GM19328 (cell line): ENCODE measurements around the gene ARG2.
"Not testable (repeated sequence)": the region's sequence is repeated elsewhere in the genome, so short reads cannot be mapped to it uniquely, and the experiment has no call there.

Experiments
- ATAC-seq: cut with Tn5 transposase; IDR thresholded peaks from one replicate; pipeline ENCODE4 v1.9.1; 2021; ENCODE audit warnings: mild to moderate bottlenecking, moderate library complexity; ENCODE audit not compliant: unreplicated experiment

ARG2 gene

DNA sequence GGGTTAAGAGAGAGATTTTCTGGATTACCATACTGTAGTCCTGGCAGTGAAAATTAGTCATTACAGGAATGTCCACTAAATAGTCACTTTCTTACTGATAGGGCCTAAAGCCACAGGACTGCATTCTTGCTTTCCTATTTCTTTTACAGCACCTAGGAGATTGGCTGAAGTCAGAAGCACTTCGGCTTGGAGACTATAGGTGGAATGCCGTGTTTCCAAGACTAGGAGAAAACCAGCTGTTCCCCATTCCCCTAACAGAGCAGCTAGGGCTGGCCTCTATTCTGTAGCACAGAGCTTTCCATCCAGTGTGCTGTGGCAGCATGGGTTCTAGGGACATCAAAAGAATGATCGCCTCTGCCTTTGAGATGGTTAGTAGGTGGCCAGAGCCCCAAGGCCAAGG is 34.7 kb upstream of the ARG2 start:
- no peak for ATAC-seq

DNA sequence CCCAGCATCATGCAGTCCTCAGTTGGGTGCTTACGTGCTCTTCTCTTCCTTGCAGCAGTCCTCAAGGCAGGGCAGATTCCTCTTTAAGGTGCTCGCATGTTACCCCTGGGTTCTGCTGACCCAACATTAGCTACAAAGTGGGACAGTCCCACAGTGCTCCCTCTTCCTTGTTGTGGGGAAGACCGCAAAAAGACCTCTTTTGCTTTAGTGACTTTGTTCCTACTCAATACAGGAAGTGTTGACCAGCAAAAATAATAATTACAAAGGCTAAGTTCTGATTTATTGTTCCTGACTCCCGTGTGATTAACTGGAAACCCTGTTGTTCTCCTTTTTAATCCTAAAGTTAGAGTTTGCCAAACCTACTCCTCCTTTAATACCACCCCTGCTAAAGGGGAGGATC is 33.4 kb upstream of the ARG2 start:
- ATAC-seq, result no peak

DNA sequence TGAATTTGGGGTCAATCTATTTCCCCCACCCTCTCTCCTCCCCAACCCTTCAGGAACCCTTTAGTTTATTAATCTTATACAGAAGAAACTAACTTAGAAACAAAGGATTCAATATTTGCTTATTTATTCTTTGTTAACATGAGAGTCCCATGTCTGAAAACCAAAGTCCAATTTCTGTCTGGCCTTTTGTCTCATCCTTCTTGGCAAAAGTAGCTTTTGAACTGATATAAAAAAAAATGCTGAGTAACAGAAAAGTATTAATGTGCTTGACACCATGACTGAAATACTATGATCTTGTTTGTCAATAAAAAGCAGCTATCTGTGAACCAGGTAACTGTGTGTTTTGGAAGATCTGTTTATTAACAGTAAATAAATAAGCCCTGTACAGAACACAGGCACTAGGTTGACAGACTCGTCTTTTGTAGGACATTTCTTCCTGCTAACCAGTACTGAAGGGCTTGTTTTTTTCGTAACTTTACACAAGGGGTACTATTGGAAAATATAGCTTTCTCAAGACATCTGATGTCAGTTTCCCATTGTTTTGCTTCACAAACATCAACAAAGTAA is 30.4 kb upstream of the ARG2 start:
- no peak for ATAC-seq

DNA sequence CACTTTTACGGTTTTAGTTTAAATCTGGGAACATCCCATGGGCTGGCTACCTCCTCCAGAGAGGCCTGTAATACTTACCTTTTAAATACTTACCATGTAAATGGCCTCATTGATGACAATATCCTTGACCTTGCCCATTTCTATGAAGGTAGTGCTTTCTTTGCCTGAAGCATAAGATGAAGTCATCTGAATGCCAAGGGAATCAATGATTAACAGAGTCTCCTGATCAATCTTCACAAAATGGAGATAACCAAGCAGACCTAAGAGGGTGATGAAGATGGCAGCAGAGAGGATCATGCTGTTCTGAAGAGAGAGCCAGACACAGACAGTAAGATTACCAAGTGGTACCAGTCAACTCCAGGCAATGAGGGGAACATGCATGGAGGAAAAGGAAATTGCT is 26.1 kb upstream of the ARG2 start:
- ATAC-seq, result not testable (repeated sequence)

- ATAC-seq, result no peak
These were observed 24.3 kb upstream of the ARG2 start for GRCh38 chr14:67595392-67595791.

DNA sequence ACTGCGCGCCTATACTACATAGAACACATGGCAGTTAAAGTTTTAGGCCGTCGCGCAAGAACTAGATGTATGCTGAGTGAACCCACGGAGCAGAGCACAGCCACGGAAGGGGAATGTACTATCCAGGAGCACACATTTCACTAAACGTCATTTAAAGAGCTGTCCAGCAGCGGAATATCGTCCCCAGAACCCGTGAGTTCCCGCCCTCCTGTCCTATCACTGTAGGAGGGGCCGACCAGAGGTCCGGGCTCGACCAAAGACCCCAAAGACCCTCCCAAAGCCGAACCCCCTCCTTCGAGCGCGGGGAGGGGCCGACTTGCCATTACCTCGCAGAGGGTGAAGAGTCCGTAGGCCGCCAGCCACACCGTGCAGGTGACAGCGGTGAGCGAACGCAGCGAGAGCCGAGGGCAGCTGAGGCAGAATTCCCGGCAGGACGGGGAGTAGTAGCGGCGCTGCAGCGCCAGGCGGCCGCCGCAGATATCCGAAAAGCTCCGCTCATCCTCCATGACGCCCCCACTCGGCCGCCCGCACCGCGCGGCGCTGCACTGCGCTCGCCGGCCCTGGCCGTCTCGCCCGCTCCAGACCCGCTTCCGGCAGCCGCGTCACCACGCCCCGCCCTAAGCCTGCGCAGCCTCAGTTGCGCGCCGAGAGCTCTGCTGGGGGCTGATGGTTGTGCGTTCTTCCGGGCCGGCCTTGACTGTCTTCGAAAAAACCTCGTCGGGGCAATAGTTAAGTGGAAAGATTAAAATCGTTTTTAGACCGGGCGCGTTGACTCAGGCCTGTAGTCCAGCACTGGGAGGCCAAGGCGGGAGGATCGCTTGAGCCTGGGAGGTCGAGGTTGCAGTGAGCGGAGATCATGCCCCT is 19.8 kb upstream of the ARG2 start, which contains the start of gene PIGH:
Gene PIGH, minus strand, starts transcription at position 571 of the 864 bp plus-strand sequence. Its CDS starts 65 bp downstream, at position 506.
- peak; percentile 94 for ATAC-seq

DNA sequence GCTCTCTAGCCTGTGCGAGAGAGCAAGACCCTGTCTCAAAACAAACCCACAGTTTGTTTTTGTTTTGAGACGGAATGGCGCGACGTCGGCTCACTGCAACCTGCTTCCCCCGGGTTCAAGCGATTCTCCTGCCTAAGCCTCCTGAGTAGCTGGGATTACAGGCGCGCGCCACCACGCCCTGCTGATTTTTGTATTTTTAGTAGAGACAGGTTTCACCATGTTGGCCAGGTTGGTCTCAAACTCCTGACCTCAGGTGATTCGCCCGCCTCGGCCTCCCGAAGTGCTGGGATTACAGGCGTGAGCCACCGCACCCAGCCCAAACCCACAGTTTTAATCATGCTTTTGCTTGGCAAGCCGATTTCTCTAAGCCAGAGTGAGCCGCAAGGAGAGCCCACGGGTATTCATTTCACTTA is 19.2 kb upstream of the ARG2 start:
- ATAC-seq, result not testable (repeated sequence)

DNA sequence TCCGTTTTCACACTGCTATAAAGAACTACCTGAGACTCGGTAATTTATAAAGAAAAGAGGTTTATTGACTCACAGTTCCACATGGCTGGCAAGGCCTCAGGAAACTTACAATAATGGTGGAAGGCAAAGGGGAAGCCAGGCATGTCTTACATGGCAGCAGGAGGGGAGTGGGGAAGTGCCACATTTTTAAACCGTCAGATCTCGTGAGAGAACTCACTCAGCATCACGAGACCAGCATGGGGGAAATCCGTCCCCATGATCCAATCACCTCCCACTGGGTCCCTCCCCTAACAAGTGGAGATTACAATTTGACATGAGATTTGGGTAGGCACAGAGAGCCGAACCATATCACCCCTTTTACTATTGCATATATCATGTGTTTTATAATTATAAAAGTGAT is 17.6 kb upstream of the ARG2 start:
- no peak for ATAC-seq

GRCh38 chr14:67602995-67603545 is 16.6 kb upstream of the ARG2 start:
- ATAC-seq, result peak; percentile 48

- ATAC-seq, result no peak
These were observed 12.1 kb upstream of the ARG2 start for GRCh38 chr14:67607646-67608045.

- ATAC-seq, result no peak
These were observed 9.9 kb upstream of the ARG2 start for GRCh38 chr14:67609642-67610310.

DNA sequence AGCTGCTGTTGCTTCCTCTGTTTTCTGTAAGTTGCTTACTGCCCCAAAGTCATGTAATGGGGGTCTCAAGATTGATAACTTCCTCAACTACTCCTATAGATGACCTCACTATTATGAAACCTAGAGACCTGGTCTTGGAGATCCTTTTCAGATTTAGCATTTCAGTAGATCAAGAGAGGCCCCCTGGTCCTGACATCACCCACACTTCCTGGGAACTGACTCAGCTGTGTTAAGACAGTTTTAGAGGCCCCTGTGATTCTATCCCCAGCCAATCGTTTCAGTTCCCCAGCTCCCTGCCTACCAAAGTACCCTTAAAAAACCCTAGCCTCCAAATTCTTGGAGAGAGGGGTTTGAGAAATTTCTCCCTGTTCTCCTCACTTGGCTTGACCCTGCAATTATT is 9.2 kb upstream of the ARG2 start:
- ATAC-seq, result no peak

DNA sequence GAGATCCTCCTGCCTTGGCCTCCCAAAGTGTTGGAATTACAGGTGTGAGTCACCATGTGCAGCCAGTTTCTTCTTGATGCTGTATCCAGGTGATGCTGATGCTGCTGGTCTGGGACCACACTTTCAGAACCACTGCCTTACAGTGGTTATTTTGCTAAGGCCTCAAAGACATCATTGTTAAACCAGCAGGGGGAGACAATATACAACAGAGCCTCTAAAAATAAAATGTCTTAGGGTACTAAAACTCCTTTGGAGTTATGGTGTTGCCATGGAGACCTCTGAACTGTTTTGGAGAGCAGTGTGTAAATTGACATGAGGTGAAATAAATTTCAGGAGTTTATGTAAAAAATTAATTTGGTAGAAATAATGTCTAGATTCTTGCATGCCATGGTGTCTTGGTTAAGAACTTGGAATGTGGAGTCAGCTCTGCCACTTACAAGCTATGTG is 1.1 kb upstream of the ARG2 start:
- ATAC-seq, result no peak

DNA sequence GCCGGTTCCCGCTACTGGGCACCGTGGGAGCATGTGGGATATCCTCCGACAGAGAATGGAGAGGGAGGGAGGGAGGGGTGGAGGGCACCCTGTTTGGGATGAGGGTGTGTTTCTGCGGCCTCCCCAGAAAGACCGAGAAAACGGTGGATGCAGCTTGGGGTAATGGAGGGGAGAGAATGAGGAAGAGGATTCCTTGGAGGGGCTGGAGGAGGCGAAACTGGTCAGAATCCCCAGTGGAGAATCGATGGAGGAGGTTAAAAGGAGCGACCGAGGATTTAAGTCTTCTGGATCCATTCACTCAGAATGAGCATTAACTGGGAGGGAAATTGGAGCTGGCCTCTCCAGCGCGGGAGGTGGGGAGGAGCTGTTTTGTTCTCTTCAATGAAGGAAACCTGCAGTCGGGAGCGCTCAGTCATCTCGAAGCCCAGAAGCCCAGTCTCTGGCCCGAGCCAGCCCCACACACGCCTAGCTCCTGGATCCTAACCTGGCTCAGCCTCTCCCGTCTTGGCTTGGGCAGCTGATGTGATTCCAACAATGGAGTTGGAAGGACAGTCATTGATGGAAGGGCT is 581 bp downstream of the ARG2 start:
- ATAC-seq, result no peak

DNA sequence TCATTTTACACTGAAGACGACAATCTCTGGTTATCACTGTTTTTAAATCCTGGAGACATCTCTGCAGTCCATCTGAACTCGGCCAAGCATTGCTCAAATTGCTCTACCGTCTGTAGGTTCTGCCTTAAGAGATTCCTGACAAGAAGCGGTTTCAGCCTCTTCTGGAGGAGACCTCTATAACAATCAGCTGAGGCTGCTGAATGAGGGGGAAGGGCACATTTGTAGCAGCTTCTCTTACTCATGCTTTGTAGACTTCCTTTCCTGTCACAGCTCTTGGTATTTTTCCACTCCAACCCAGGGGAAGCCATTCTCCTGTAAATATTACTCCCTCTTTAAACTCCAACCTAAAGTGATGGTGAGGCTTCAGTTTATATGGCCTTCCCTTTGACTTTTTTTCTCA is 3.0 kb downstream of the ARG2 start:
- no peak for ATAC-seq

GRCh38 chr14:67623114-67623513 is 3.4 kb downstream of the ARG2 start:
- no peak for ATAC-seq

DNA sequence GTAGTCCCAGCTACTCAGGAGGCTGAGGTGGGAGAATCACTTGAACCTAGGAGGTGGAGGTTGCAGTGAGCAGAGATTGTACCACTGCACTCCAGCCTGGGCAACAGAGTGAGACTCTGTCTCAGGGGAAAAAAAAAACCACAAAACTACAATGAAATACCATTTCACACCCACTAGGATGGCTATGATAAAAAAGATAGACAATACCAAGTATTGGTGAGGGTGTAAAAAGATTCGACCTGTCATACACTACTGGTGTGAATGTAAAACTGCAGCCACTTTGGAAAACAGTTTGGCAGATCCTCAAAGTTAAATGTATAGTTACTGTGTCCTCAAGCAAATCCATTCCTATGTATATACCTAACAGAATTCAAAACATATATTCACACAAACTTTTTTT is 6.4 kb downstream of the ARG2 start:
- ATAC-seq, result not testable (repeated sequence)

DNA sequence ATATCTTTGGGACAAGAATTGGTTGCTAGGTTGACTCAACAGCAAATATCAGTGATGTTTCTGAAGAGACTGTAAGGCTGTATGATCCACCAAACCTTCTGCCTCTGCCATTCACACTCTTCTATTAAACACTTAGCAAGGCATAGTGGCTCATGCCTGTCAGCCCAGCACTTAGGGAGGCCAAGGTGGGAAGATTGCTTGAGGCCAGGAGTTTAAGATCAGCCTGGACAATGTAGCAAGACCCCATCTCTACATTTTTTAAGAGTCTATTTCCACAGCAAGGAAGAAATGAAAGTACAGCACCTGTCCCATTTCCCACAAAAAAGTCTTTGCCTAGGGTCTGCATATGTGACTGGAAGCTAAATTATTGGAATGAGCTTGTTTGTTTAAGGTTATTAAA is 7.8 kb downstream of the ARG2 start:
- ATAC-seq, result no peak

DNA sequence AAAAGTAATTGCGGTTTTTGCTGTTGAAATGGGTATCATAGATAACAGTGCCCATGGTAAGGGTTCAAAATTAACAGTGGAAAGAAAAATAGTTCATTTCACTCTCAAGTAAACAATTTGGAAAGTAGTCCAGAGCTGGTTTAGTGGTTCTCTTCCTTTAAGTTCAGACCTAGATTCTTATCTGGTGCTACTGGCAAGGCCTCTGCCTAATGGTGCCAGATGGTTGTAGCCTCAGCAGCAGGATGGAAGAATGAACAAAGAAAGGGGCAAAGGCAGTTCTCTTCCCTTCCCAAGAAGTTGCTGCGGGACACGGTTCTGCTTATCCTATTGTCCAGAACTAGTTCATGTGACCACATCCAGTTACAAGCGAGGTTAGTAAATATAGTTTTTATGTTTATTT is 10.5 kb downstream of the ARG2 start:
- no peak for ATAC-seq

- no peak for ATAC-seq
These were observed 11.2 kb downstream of the ARG2 start for GRCh38 chr14:67630938-67631337.

DNA sequence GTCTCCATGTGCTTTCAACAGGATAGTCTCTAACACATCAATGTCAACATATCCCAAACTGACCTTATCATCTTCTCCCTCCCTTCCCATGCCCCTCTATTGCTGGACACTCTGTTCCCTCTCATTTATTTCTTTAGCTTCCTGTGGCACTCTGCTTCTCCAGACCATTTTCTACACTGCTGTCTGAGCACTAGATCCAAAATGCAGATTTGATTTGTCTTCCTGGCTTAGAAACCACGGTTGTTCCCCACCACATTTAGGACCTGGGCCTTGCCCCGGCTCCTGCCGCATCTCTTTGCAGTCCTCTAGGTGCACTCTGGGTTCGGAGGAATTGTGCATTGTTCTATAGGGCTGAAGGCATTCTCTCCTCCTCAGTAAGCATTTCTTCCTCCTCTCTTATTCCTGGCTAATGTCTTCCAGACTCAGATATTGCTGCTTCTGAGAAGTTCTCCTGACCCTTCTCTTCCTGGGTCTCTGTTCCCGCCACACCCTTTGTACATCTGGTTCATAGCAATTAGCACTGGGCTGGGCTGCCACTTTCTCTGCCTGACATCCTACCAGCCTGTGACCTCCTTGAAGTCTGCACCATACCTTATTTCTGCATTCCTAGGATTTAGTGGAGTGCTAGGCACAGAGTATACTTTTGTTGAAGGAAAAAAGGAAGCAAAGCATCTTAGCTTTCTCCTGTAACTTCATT is 13.9 kb downstream of the ARG2 start:
- no peak for ATAC-seq
